Epithelial cell of proximal tubule (primary cell): ENCODE measurements around the gene FBXW11. TPM values are rescaled to one million over a fixed set of nuclear protein-coding genes. Genes with fewer than 3 reads are reported as not detected.
A peak's percentile ranks its signal among the peaks of the same experiment; 100 is the strongest.

Experiments used
- DNase-seq: peaks from one replicate; pipeline ENCODE4 v3.0.0-alpha.2; 2011; ENCODE audit warnings: low read depth
- H3K4me3 ChIP-seq: 2 replicates; pipeline ENCODE4 v1.5.1; 2011; ENCODE audit warnings: low read depth, mild to moderate bottlenecking, low read length
- total RNA-seq: library from RNA; depleted of rRNA; stranded (reverse); fragments of >200 nt; gene quantifications from 2 replicates; pipeline ENCODE4 v1.2.3, GENCODE V29; 2015
- TF ChIP-seq, protein P1 (sequence below): conservative IDR thresholded peaks from 2 replicates; pipeline ENCODE4 v1.5.1; 2012; ENCODE audit warnings: low read depth, mild to moderate bottlenecking, low read length

The FBXW11 gene
- total RNA-seq, 1 donor from 2014 or later: 42.8 TPM

DNA sequence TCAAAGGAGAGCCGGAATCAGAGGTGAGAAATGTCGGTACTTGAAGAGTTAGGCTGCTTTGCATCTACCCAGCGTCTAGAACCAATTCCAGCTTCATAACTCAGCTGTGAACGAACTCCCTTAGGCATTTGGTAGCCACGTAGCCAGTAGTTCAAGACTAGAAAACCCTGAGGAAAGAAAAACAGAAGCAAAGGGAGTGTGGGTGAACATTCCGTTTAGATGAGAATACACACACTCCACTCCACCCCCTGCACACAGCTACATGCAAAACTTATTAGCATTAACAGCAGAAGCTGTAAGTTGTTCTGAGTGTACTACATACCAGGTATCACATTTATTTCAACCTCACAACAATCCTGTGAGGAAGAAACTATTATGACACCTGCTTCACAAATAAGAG is 142.5 kb downstream of the FBXW11 start:
- DNase-seq: peak; percentile 31
- TF ChIP-seq, protein P1, sequence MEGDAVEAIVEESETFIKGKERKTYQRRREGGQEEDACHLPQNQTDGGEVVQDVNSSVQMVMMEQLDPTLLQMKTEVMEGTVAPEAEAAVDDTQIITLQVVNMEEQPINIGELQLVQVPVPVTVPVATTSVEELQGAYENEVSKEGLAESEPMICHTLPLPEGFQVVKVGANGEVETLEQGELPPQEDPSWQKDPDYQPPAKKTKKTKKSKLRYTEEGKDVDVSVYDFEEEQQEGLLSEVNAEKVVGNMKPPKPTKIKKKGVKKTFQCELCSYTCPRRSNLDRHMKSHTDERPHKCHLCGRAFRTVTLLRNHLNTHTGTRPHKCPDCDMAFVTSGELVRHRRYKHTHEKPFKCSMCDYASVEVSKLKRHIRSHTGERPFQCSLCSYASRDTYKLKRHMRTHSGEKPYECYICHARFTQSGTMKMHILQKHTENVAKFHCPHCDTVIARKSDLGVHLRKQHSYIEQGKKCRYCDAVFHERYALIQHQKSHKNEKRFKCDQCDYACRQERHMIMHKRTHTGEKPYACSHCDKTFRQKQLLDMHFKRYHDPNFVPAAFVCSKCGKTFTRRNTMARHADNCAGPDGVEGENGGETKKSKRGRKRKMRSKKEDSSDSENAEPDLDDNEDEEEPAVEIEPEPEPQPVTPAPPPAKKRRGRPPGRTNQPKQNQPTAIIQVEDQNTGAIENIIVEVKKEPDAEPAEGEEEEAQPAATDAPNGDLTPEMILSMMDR: no peak
- H3K4me3 ChIP-seq: no peak overlapping the region

DNA sequence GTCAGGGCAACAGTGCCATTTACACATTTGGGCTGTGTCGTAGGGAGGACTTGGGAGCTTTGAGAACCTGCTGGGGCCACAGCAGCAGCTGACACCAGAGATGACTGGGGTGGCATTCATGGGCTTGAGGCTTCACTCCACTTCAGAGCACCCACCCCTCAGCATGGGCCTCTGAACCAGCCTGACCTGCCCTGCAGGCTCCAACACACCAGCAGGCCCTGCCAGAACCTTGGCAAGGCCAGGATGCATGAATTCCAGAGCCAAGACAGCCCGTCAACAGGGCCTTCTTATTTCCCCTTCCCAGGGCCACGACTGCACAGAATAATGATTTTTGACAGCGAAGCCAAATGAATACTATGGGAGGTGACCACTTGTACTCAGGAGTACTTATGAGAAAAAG is 143.8 kb downstream of the FBXW11 start:
- no peak for DNase-seq
- TF ChIP-seq, protein P1: no peak
- H3K4me3 ChIP-seq: no peak overlapping the region

DNA sequence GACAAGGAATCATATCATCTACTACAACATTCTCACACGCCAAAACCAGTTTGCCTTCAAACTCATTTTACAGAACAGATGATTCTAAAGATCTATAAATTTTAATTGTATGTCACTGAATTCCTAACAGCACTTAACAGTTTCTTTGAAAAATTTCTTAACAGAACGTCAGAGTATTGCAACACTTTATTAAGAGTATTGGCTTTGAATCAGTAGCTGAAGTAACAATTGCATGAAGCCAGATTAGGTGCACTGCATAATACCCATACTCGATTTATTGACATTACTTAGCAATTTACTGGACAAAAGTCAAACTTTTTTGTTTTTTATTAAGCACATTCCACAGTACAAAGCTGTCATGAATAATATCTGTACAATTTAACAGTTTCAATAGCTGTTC is 145.1 kb downstream of the FBXW11 start:
- H3K4me3 ChIP-seq: no peak overlapping the region
- DNase-seq: no peak
- TF ChIP-seq, protein P1: no peak

DNA sequence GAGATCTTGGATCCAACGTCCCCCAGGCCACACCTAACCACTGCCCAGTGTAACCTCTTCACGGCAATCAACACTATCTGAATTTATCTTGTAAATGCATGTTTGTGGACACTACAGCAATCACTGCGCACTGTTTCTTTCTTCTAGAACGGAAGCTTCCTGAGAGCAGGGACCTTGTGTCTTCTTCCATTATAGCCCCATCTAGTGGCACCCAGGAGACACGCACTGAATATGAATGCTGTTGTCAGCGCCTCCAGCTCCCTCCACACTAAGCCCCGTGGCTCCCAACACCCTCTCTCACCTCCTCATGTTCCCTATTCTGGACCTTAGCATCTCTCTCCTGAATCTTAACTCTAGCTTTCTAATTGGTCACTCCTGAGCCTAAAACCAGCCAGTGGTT is 148.1 kb downstream of the FBXW11 start:
- TF ChIP-seq, protein P1: peak; percentile 66
- no peak for DNase-seq
- no peak overlapping the region for H3K4me3 ChIP-seq

DNA sequence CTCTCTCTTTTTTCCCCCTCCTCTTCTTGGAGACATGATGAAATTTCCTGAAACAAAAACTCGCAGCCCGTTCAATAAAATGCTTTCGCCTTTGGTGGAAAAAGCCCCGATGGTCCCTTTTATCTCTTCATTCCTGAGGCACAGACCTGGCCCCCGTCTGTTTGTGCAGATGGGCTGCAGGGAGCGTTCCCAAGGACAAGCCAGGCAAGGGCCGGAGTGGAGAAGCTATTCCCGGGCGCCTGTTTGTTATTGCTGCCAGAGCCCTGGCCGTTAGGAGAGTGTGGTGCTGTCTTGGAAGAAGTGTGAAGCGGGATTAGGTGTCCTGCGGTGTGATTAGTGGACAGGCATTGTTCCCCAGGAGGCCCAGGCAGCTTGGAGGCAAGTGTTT is 149.0 kb downstream of the FBXW11 start:
- TF ChIP-seq, protein P1: no peak
- no peak overlapping the region for H3K4me3 ChIP-seq
- DNase-seq: no peak

DNA sequence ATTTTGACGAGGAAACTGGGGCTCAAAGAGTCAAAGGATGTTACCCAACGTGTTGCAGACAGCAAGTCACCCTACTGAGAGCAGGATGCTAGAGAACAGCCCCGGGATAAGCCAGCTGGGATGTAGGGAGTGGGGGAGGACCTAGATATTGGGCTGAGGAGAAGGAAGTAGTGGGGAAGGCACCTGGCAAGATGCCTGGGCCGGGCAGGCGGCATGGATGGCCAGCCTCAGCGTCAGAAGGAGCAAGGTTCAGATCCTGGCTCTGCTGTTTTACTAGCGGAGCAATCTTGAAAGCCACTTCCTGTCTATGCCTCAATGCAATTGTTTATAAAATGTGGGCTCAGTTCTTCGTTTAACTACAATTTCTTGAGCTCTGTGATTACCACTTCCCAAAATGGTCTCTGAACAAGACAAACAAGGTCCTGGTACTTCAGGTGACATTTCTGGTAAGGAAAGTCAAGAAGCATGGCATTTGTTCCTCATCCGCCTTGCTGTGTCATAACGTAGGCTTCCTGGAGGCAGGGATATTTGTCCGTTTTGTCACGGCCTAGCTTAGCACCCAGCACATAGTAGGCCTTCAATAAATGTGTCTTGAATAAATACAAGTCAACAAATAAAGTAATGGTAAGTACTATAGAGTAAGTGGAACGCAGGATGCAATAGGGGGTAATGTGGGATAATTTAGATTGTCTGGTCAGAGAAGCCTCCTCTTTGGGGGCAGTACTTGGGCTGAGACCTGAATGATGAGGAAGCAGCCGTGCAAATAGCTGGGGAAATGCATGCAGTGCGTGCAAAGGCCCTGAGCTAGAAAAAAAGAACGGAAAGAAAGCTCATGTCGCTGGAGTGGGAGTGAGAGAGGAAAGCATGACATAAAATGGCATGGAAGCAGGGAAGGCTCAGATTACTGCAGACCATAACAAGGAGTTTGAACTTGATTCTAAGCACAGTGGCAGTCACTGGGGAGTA is 150.4 kb downstream of the FBXW11 start:
- H3K4me3 ChIP-seq: no peak overlapping the region
- DNase-seq: no peak
- TF ChIP-seq, protein P1: no peak

DNA sequence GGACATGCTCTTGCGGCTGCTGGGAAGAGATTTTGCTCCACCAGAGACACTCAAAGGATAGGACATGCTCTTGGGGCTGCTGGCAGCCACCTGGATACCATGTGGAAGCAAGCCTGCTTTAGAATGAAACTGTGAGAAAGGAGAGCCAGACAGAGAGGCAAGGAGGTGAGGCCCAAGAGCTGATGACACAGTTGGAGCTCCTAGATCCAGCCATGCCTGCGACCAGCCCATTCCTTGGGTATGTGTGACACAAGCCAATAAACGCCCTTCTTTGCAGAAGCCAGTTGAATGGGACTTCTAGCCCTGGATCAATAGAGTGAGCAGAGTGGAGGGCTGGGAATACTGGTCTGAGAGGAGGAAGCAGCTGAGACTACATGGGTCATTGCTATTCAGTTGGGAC is 151.2 kb downstream of the FBXW11 start:
- TF ChIP-seq, protein P1: no peak
- H3K4me3 ChIP-seq: no peak overlapping the region
- no peak for DNase-seq
